NCI-H187 treated with DMSO at 0.1 percent for 48 hours (cell line): ENCODE results near the gene GRIN3B.

Source experiments
- DNase-seq: peaks from one replicate; lab custom pipeline; 2025; lab: John Stamatoyannopoulos, UW

Gene GRIN3B

GRCh38 chr19:966485-967088 lies 33.6 kb upstream of the GRIN3B start:
- DNase-seq = no peak

DNA sequence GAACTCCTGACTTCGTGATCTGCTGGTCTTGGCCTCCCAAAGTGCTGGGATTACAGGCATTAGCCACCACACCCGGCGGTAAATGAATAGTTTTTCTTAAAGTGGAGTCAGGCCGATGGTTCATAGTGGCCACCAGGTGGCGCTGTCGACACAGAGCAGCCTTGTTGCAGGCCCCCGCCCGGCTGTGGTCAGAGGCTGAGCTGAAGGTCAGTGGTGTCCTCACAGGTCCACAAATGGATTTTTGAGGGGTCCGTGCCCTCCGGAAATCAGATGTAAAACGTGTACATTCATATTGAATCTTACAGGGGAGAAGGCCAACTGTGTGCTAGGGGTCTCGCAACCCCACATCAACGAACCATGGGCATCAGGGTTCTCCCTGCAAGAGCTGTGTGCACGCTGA lies 29.5 kb upstream of the GRIN3B start:
- DNase-seq = no peak

DNA sequence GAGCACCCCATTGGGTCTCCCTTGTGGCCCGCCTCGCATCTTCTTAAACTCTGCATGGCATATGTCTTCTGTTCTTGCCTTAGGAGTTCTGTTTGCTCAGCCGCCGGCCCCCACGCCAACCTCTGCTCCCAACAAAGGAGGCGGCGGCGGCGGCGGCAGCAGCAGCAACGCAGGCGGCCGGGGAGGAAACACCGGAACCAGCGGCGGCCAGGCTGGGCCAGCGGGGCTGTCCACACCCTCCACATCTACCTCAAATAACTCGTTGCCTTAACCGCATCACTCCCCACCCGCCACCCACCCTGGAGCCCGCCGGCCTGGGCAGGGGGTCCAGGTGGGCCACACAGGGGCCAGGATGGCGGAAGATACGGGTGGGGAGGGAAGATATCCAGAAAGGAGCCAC lies 28.4 kb upstream of the GRIN3B start:
- no peak for DNase-seq

GRCh38 chr19:972281-972680 lies 27.9 kb upstream of the GRIN3B start:
- no peak for DNase-seq

- no peak for DNase-seq
These were observed 26.3 kb upstream of the GRIN3B start for GRCh38 chr19:973726-974563.

DNA sequence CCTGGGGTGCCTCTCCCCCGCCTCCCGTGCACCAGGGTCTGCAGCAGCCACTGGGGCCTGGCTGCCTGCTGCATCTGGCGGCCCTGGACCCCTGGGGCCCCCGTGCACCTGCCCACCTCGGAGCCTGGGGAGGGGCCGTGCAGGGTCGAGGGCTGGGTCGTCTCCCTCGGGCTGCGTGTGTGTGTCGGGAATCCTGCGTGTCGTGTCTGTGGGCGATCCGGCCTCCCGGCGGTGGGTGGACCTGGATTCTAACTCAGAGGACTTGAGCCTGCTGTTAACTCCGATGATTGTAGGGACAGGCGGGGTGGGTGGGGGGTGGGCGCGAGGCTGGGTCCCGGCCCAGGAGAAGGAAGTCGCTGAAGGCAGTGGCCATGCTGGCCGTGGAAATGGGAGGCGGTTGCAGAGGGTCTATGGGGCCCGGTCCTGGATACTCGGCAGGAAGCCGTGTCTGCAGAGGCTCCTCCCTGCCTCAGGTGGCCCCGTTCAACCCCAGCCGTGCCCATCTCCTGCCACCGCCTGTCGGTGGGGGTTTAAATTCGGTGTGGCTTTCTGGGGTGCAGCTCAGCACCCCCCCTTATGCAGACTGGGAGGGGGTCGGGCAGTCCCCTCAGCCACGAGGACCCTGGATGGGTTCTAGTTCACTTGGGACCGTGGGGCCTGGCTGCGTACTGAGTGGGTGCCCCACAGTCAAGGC lies 25.5 kb upstream of the GRIN3B start:
- DNase-seq = no peak

DNA sequence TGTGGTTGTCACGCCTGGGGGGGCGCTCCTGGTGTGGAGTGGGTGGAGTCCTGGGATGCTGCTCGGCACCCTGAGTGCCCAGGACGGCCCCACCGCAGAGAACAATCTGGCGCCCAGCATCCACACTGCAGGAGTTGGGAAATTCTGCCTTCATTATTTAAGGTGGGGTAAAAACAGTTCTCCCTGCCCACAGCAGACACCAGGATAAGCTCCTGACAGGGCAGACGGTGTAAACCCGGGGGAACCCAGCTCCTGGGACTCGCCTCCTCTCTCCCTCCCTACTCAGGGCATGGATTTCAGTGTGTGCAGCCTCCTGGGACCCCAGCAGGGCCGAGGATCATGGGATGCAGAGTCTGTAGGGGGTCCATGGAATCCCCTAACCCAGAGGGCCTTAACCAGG lies 23.7 kb upstream of the GRIN3B start:
- DNase-seq = no peak

DNA sequence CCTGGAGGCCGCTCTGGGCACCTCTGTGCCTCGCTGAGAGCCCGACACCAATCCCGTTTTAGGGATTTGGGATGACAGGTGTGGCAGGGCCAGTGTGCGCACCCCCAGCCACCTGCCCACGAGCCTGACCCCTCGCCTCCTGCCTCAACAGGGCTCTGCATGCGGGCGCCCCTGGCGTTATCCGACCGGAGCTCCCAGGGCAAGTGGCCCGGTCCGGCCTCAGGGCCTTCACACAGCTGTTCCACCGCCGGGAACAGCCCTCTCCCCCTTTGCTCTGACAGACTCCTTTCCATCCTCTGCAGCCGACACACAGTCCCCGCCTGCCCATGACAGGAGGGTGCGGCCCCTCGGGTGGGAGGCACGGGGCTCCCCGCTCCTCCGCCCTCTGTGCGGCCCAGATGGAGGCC lies 23.2 kb upstream of the GRIN3B start:
- DNase-seq = no peak

DNA sequence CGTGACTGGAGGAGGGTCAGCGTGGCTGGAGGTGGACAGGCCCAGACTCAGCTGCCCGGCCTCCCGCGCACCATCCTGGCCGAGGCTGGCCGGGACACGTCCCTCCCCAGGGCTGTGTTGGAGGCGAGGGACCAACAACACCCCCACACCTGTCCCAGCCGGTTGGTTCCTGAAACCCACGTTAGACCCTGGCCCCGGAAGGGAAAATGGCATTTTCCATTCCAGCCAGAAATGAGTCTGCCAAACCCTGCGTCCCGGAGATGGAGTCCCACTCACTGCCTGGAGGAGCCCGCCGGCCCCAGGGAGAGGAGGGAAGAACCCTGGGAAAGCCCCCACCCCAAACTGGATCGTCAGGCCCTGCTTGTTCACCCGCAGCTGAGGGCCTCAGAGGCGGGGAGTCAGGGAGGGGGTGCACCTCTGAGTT lies 20.9 kb upstream of the GRIN3B start:
- no peak for DNase-seq

DNA sequence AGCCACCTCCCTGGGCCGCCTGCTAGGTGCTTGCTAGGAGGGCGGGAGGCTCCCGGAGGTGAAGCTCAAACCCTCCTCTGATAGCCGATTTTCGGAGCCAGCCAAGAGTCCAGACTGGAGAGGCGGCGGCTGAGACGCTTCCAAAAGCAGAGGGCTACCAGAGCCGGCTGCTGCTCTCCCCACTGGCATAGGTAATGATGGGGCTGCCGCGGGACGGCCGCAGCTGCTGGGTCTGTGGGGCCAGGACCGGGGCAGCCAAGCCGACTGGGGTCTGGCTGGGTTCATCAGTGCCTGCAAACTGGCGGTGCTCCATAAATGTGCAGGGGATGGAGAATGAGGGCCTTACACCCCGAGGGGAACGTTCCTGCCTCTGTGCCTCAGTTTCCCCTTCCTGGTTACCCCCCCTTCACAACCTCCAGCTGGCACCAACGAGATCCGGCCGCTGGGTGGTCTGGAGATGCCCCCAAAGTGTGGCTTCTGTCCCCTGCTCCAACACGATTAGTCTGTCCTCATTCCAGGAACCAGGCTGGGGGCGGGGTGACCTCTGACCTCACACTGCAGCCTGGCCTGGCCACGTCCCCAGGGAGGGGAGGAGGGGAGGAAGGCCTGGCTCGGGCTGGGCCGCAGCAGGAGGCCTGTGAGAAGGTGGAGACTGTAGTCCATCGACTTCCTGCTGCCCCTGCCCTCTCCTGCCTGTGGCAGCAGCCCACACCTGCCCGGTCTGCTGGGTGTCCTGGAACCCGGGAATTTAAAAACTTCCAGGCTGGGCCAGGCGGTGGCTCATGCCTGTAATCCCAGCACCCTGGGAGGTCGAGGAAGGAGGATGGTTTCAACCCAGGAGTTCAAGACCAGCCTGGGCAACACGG lies 19.9 kb upstream of the GRIN3B start:
- DNase-seq = no peak

DNA sequence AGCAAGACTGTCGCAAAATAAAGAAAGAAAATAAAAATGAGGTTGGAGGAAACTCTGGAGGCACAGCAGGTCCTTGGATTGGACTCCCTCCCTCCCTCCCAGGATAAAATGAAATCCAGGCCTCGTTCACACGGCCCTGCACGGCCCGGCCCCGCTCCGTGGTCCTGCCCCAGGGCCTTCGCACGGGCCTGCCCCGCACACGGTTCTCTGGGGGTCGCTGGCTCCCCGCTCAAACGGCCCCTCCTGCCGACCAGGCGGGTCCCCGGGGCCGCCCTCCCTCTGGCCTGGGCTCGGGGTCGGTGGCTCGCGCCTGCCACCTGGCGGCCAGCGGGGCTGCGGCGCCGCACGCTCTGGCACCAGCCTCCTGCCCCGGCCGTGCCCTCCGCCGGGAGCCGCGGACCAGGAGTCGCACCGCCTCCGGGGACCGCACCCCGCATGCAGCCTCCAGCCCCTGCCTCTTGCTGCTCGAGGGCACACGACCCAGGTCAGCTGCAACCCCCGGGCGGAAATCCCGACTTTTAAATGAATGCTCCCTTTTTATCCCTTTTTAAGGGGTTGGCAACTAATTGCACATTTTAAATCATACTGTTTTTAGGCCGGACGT lies 17.6 kb upstream of the GRIN3B start:
- DNase-seq = no peak

DNA sequence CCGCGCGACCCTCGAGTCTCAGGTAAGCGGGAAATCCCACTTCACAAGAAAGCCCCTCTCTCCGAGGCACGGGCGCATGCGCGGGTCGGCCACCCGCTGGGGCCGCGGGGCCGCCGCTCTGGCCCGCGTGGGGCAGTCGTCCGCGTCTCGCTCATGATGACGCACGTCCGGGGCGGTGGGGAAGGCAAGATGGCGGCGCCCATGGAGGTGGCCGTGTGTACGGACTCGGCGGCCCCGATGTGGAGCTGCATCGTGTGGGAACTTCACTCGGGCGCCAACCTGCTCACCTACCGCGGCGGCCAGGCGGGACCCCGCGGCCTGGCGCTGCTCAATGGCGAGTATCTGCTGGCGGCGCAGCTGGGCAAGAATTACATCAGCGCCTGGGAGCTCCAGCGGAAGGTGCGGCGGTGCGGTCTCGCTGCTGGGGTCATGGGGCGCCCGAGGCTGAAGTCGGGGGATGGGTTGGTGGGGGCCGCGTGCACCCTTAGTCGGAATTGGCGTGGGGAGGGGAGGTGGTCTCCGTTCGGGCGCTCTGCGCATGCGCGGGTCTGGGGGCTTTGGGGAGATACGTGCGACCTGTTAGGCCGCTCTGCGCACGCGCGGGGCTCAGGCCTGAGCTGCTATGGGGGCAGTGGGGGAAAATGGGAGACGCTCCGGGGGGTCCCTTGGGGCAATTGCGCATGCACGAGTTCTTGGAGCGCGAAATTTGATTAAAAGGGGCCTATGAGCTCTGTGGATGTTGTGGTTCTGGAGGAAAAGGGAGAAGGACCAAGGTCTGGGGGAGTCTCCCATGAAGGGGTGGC lies 15.9 kb upstream of the GRIN3B start, which contains the start of gene WDR18:
Gene WDR18 (plus strand): TSS at position 181 of the 803 bp plus-strand sequence. CDS start 9 bp downstream, at position 190.
- DNase-seq = peak; percentile 50

DNA sequence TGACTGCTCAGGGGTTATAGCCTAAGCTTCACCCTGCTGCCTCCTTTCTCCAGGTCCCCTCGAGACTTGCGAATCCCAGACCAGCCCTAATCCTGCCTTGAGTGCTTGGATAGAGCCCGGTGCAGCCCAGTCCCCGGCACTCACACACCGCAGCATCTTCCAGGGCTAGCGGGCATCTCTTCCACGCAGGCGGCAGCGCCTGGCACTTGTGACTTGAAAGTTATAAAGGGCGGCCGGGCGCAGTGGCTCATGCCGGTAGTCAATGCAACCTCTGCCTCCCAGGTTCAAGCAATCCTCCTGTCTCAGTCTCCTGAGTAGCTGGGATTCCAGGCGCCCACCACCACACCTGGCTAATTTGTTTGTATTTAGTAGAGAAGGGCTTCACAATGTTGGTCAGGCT lies 14.1 kb upstream of the GRIN3B start:
- no peak for DNase-seq

DNA sequence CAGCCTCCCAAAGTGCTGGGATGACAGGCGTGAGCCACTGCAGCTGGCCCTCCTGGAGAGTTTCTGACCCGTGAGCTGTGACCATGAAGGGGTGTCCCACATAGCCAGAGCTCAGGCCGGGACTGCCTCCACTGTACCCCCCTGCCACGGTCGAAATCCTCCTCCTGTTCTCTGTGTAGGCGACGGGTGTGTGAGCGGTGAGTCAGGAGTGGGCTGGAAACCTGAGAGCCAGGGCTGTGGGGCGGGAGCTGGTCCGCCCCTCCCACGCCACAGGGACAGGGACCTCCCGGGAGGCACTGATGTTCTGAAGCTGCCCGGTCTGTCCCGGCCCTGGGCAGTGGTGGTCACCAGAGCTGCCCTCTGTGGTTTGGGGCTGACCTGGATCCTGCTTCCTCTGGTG lies 12.1 kb upstream of the GRIN3B start:
- no peak for DNase-seq

DNA sequence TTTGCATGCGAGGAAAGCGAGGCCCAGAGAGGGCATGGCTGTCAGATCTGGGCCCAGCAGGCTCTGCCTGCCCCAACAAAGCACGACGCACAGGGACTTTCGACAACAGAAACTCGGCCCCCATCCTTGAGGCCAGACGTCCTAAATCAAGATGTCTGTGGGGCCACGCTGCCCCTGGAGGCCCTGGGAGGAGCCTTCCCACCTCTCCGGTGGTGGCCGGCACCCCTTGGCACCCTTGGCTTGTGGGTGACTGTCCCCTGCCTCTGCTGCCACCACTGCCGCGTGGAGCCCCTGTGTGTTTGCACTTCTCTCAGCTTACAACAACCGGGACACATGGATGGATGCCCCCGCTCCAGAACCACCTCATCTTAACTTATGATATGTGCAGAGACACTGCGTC lies 11.7 kb upstream of the GRIN3B start:
- DNase-seq = no peak

DNA sequence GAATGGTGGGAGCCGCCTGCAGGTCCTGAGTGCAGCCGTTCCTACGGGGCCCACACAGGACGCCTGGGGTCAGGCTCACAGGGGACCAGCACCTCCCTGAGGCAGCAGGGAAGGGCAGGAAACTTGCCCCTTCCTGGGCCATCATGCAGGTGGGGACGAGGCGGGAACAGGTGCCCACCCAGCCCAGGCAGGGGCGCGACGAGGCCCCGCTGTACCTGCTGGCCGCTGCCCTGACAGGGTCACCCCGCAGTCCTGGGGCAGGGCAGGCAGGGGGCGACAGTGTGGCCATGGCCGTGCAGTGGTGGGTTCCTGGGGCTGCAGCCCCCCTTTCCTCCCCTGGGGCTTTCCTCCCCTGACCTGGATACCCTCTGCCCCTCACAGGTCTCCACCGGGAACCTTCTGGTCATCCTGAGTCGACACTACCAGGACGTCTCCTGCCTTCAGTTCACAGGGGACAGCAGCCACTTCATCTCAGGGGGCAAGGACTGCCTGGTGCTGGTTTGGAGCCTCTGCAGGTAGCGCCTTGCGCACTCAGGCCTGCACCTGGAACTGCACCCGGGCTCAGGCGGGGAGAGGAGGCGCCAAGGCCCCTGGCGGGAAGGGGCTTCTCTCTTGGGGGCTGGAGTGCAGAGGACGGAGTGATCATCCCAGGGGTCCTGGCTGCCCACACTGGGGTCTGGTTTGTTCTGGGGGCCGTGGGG lies 10.7 kb upstream of the GRIN3B start:
- no peak for DNase-seq

DNA sequence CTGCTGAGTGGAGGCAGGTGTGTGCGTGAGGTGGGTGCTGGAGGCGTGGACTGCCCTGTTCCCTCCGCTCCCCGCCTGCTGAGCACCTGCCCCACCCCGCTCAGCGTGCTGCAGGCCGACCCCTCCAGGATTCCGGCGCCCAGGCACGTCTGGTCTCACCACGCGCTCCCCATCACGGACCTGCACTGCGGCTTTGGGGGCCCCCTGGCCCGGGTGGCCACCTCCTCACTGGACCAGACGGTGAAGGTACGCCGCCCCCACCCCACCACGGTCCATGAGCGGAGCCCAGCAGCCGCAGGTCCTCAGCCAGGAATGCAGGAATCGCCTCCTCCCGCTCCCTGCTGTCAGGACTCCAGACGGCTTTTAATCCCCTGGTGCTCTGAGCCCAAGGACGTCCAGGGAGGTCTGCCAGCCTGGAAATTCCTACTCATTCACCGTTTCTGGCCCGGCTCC lies 10.1 kb upstream of the GRIN3B start:
- no peak for DNase-seq

DNA sequence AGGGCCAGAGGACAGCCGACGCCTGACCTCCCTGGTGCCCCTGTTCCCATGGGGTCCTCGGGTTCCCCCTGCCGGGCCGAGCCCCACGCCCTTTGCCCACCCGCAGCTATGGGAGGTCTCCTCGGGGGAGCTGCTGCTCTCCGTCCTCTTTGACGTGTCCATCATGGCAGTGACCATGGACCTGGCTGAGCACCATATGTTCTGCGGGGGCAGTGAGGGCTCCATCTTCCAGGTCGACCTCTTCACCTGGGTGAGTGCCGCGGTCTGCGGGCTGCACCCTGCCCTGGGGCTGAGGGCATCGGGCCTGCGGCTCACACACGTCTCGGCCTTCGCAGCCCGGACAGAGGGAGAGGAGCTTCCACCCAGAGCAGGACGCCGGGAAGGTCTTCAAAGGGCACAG lies 9.5 kb upstream of the GRIN3B start:
- no peak for DNase-seq

DNA sequence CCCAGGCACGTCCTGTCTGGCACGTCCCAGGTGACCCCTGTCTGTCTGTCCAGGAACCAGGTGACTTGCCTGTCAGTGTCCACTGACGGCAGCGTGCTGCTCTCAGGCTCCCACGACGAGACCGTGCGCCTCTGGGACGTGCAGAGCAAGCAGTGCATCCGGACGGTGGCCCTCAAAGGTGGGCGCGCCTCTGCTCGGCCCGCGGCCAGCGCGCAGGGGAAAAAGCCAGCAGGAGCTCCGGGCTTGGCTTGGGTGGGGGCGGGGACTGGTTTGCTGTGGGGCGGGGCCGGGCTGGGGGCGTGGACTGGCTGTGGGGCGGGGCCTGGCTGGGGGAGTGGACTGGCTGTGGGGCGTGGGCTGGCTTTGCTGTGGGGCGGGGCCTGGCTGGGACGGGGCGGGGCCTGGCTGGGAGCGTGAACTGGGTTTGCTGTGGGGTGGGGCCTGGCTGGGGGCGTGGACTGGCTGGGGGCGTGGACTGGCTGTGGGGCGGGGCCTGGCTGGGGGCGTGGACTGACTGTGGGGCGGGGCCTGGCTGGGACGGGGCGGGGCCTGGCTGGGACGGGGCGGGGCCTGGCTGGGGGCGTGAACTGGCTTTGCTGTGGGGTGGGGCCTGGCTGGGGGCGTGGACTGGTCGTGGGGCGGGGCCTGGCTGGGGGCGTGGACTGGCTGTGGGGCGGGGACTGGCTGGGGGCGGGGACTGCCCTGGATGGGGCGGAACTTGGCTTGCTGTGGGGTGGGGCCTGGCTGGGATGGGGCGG lies 8.9 kb upstream of the GRIN3B start:
- no peak for DNase-seq
